H1 (cell line): ENCODE measurements around the gene PGM1.

ENCODE experiments used
- CHD1 ChIP-seq: IDR thresholded peaks from 2 replicates; pipeline ENCODE4 v1.6.1; 2012; ENCODE audit warnings: low read depth, low read length, improper control_type of control experiment
- CHD2 ChIP-seq: IDR thresholded peaks from 2 replicates; pipeline ENCODE4 v1.6.1; 2012; ENCODE audit warnings: low read length, improper control_type of control experiment
- CTCF ChIP-seq, 3 experiments: IDR thresholded peaks; 1 replicate in 2 of 3; 2 replicates in 1 of 3; pipeline versions ENCODE4 v1.5.1 to v1.6.1; 2011; ENCODE audit warnings: low read length in 3 of 3, mild to moderate bottlenecking in 3 of 3, inconsistent platforms in 2 of 3, low read depth in 1 of 3, moderate library complexity in 1 of 3; ENCODE audit not compliant: insufficient read depth in 1 of 3; ENCODE audit errors: control extremely low read depth in 1 of 3
- EGR1 ChIP-seq: IDR thresholded peaks from 2 replicates; pipeline ENCODE4 v1.6.1; 2011; ENCODE audit warnings: low read depth, low read length, borderline replicate concordance
- EP300 ChIP-seq, 2 experiments: IDR thresholded peaks; 1 replicate in 1 of 2; 2 replicates in 1 of 2; pipeline ENCODE4 v1.6.1; 2011 to 2012; ENCODE audit warnings: low read depth in 2 of 2, low read length in 2 of 2, mild to moderate bottlenecking in 2 of 2, borderline replicate concordance in 1 of 2, inconsistent platforms in 1 of 2, moderate library complexity in 1 of 2
- EZH2 ChIP-seq: fragments of 200-600 bp; sonication (generic); IDR thresholded peaks from 2 replicates; pipeline ENCODE4 v1.7.1; 2012; ENCODE audit warnings: low read depth, mild to moderate bottlenecking, moderate library complexity, low read length, inconsistent platforms; ENCODE audit not compliant: severe bottlenecking
- JUND ChIP-seq: IDR thresholded peaks from 2 replicates; pipeline ENCODE4 v1.6.1; 2011; ENCODE audit warnings: mild to moderate bottlenecking, improper control_type of control experiment, low read length
- MAX ChIP-seq: IDR thresholded peaks from 2 replicates; pipeline ENCODE4 v1.6.1; 2012; ENCODE audit warnings: inconsistent platforms
- POLR2AphosphoS5 ChIP-seq: IDR thresholded peaks from 2 replicates; pipeline ENCODE4 v1.6.1; 2011; ENCODE audit warnings: low read depth, low read length
- RAD21 ChIP-seq, 2 experiments: IDR thresholded peaks in 1 of 2; conservative IDR thresholded peaks in 1 of 2; 2 replicates each; pipeline ENCODE4 v1.6.1; 2011; ENCODE audit warnings: low read depth in 2 of 2, low read length in 2 of 2, improper control_type of control experiment in 1 of 2, inconsistent platforms in 1 of 2, mild to moderate bottlenecking in 1 of 2, moderate library complexity in 1 of 2
- TCF12 ChIP-seq: IDR thresholded peaks from 2 replicates; pipeline ENCODE4 v1.6.1; 2011; ENCODE audit warnings: low read depth, mild to moderate bottlenecking, low read length
- TF ChIP-seq, protein P1 (sequence below): IDR thresholded peaks from 2 replicates; pipeline ENCODE4 v1.6.1; 2012; ENCODE audit warnings: low read length, inconsistent platforms

GRCh38 chr1:63671514-63671913, 78.3 kb downstream of the PGM1 start:
- TF ChIP-seq CHD2 (no peak), CHD1 (no peak), CTCF (IDR thresholded peaks at IDR 0.05; ENCODE audit: control extremely low read depth in 1 of 3, insufficient read depth in 1 of 3, low read depth in 1 of 3, low read length in 3 of 3) (no peak), MAX (no peak), EP300 (IDR thresholded peaks at IDR 0.05; ENCODE audit: borderline replicate concordance in 1 of 2, low read depth in 2 of 2, low read length in 2 of 2) (no peak), EGR1 (no peak), TCF12 (no peak), POLR2AphosphoS5 (no peak), RAD21 (IDR thresholded peaks at IDR 0.05 in 1 of 2, conservative IDR thresholded peaks at IDR 0.05 in 1 of 2; ENCODE audit: low read depth in 2 of 2, low read length in 2 of 2) (no peak), EZH2 (no peak), JUND (no peak)
- TF ChIP-seq, protein P1, sequence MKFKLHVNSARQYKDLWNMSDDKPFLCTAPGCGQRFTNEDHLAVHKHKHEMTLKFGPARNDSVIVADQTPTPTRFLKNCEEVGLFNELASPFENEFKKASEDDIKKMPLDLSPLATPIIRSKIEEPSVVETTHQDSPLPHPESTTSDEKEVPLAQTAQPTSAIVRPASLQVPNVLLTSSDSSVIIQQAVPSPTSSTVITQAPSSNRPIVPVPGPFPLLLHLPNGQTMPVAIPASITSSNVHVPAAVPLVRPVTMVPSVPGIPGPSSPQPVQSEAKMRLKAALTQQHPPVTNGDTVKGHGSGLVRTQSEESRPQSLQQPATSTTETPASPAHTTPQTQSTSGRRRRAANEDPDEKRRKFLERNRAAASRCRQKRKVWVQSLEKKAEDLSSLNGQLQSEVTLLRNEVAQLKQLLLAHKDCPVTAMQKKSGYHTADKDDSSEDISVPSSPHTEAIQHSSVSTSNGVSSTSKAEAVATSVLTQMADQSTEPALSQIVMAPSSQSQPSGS: no peak
